ENCODE data around the gene ZNF3. TPM values are rescaled to one million over a fixed set of nuclear protein-coding genes. Genes with fewer than 3 reads are reported as not detected.

The ZNF3 gene
- polyA plus RNA-seq, 1 donor (not counting 4 experiments of a cell fraction or from before 2014, with no cell fraction given): 16.8 TPM

DNA sequence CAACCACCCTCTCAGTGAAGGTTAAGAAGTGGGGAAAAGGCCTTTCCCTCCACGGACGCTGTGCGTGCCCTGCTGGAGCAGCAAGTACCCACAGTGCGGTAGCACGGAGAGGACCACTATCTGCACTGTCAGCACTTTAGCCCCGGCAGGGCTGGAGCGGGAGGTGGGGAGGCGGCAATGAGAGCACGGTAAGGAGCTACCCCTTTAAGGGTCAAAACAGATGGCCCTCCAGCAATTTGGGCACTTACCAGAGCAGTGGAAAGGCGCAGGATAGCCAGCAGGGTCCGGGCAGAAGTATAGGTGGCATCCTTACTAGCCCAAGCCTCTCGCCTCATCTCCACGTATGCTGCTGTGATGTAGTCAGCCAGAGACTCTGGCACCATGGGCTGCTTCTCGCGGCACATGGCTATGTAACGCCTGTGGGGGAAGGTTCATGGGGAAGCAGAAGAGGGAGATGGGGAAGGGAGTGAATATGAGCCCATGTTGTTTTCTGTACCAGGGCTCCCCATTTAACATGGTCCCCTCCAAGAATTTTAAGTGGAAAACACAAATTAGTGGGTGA, 12.5 kb upstream of the ZNF3 start:
- H3K4me3 ChIP-seq (ENCODE audit: control insufficient read depth in 2 of 3, extremely low read depth in 1 of 3, insufficient read depth in 2 of 3, low read depth in 1 of 3, low read length in 3 of 3): no peak overlapping the region
- peaks cover 6% of the 10 kb centered on the region for H3K4me1 ChIP-seq (ENCODE audit: control insufficient read depth, extremely low read depth, insufficient read depth, low read length)
- H3K9me1 ChIP-seq (ENCODE audit: control insufficient read depth, extremely low read depth, insufficient read depth, low read length): no peaks in the 10 kb centered on the region
- DNase-seq (ENCODE audit: low read depth, low spot score) (no peak), FAIRE-seq (no peak)
- H3K27ac ChIP-seq (ENCODE audit: control insufficient read depth, insufficient read depth, low read length): no peak overlapping the region
- H3K27me3 ChIP-seq (ENCODE audit: control insufficient read depth, extremely low read depth, insufficient read depth, low read length): no peaks in the 10 kb centered on the region
- H3K4me2 ChIP-seq (ENCODE audit: control insufficient read depth, extremely low read depth, insufficient read depth, low read depth, low read length): no peak overlapping the region
- no peaks in the 10 kb centered on the region for H3K9me3 ChIP-seq (ENCODE audit: control insufficient read depth, low read depth, low read length)
- peaks cover 30% of the 10 kb centered on the region for H3K79me2 ChIP-seq (ENCODE audit: control insufficient read depth, insufficient read depth, low read length)
- H3K9ac ChIP-seq (ENCODE audit: control insufficient read depth, extremely low read depth, insufficient read depth, low read length): no peak overlapping the region
- peaks cover 56 to 71% of the 10 kb centered on the region in 2 experiments for H3K36me3 ChIP-seq (ENCODE audit: control insufficient read depth in 2 of 2, extremely low read depth in 1 of 2, insufficient read depth in 2 of 2, low read length in 2 of 2)
- TF ChIP-seq EZH2 (IDR thresholded peaks at IDR 0.05; ENCODE audit: low read length) (no peak), CTCF (optimal IDR thresholded peaks at IDR 0.05 in 1 of 3, IDR thresholded peaks at IDR 0.05 in 1 of 3, conservative IDR thresholded peaks at IDR 0.05 in 1 of 3; ENCODE audit: extremely low read depth in 1 of 3, insufficient read depth in 2 of 3, low read length in 3 of 3) (no peak)
- H2AFZ ChIP-seq (ENCODE audit: control insufficient read depth, low read length): no peak overlapping the region
- H4K20me1 ChIP-seq (ENCODE audit: control insufficient read depth, extremely low read depth, insufficient read depth, low read length): peaks cover 6% of the 10 kb centered on the region
- dilution Hi-C loops (cut with MboI; ENCODE audit: extremely low pct_ligation_motif_present, low sequenced_read_pairs): no loop called here

DNA sequence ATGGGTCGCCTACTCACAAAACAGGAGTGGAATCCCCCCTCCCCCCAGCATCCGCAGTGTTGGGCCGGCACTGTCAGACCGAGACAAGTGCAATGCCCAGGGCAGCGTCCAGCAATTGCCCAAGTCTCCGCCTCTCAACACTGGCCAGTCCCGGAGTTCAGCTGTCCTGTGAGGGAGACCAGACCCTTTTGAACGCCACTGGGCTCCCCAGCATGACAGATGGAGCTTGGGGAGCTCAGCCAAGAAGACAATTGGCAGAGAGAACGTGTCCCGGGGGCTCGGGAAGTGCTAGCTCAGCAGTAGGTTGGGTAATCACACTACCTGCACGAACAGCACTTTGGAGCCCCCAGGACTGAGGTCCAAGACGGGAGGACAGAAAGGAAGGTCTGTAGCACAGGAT, 12.0 kb upstream of the ZNF3 start:
- H3K27me3 ChIP-seq (ENCODE audit: control insufficient read depth, extremely low read depth, insufficient read depth, low read length): no peaks in the 10 kb centered on the region
- peaks cover 28% of the 10 kb centered on the region for H3K79me2 ChIP-seq (ENCODE audit: control insufficient read depth, insufficient read depth, low read length)
- FAIRE-seq: no peak
- H3K9ac ChIP-seq (ENCODE audit: control insufficient read depth, extremely low read depth, insufficient read depth, low read length): no peak overlapping the region
- H4K20me1 ChIP-seq (ENCODE audit: control insufficient read depth, extremely low read depth, insufficient read depth, low read length): peaks cover 6% of the 10 kb centered on the region
- no peak overlapping the region for H3K27ac ChIP-seq (ENCODE audit: control insufficient read depth, insufficient read depth, low read length)
- TF ChIP-seq CTCF (optimal IDR thresholded peaks at IDR 0.05 in 1 of 3, IDR thresholded peaks at IDR 0.05 in 1 of 3, conservative IDR thresholded peaks at IDR 0.05 in 1 of 3; ENCODE audit: extremely low read depth in 1 of 3, insufficient read depth in 2 of 3, low read length in 3 of 3): no peak
- no peak for TF ChIP-seq EZH2 (IDR thresholded peaks at IDR 0.05; ENCODE audit: low read length)
- H3K4me3 ChIP-seq (ENCODE audit: control insufficient read depth in 2 of 3, extremely low read depth in 1 of 3, insufficient read depth in 2 of 3, low read depth in 1 of 3, low read length in 3 of 3): no peak overlapping the region
- H3K4me2 ChIP-seq (ENCODE audit: control insufficient read depth, extremely low read depth, insufficient read depth, low read depth, low read length): no peak overlapping the region
- H2AFZ ChIP-seq (ENCODE audit: control insufficient read depth, low read length): no peak overlapping the region
- H3K4me1 ChIP-seq (ENCODE audit: control insufficient read depth, extremely low read depth, insufficient read depth, low read length): peaks cover 8% of the 10 kb centered on the region
- H3K36me3 ChIP-seq (ENCODE audit: control insufficient read depth in 2 of 2, extremely low read depth in 1 of 2, insufficient read depth in 2 of 2, low read length in 2 of 2): peaks cover 52 to 66% of the 10 kb centered on the region in 2 experiments
- no peaks in the 10 kb centered on the region for H3K9me1 ChIP-seq (ENCODE audit: control insufficient read depth, extremely low read depth, insufficient read depth, low read length)
- dilution Hi-C loops (cut with MboI; ENCODE audit: extremely low pct_ligation_motif_present, low sequenced_read_pairs): no loop called here
- DNase-seq (ENCODE audit: low read depth, low spot score): no peak
- H3K9me3 ChIP-seq (ENCODE audit: control insufficient read depth, low read depth, low read length): no peaks in the 10 kb centered on the region

Measured in keratinocyte (primary cell).